OCI-LY3 (cell line): ENCODE results near the gene ABCG1.

Experiments
- EZH2phosphoT487 ChIP-seq: fragments of 200-600 bp; shearing (Covaris generic); IDR thresholded peaks from 2 replicates; pipeline ENCODE4 v1.6.1; 2018; ENCODE audit warnings: antibody characterized with exemption, mixed run types, low read depth
- TF ChIP-seq, protein P1 (sequence below): fragments of 200-600, 300-600 bp; sonication (generic); IDR thresholded peaks from 2 replicates; pipeline ENCODE4 v1.5.1; 2014; ENCODE audit warnings: antibody characterized with exemption, low read length, low read depth

DNA sequence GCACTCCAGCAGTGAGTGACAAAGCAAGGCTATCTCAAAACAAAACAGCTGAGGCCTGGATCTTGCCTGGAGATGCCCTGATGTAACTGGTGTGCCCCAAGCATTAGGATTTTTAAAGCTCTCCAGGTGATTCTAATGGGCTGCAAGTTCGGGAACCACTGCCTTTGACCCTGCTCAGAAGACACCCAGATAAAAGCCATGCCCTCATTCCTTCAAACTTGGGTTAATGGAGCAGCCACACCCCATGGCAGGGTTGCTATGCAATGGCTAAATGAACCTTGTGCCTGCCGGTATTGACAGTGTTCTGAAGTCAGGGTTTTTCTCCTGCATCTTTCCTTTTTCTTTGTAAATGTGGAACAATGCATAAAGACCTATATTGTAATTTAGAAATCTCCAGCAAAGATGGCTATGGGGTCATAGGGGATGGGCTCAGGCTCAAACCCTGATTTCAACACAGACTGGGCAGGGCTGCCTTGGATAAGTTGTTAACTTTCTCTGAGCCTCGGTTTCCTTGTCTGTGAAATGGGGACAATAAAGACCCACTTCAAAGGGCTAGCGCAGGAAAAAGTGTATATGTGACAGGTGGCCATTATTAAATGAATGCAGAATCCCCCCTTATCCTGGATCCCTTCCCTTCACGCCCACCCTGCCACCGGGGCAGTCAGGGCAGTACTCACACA is 95.8 kb downstream of the ABCG1 start:
- TF ChIP-seq, protein P1, sequence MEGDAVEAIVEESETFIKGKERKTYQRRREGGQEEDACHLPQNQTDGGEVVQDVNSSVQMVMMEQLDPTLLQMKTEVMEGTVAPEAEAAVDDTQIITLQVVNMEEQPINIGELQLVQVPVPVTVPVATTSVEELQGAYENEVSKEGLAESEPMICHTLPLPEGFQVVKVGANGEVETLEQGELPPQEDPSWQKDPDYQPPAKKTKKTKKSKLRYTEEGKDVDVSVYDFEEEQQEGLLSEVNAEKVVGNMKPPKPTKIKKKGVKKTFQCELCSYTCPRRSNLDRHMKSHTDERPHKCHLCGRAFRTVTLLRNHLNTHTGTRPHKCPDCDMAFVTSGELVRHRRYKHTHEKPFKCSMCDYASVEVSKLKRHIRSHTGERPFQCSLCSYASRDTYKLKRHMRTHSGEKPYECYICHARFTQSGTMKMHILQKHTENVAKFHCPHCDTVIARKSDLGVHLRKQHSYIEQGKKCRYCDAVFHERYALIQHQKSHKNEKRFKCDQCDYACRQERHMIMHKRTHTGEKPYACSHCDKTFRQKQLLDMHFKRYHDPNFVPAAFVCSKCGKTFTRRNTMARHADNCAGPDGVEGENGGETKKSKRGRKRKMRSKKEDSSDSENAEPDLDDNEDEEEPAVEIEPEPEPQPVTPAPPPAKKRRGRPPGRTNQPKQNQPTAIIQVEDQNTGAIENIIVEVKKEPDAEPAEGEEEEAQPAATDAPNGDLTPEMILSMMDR: no peak
- TF ChIP-seq EZH2phosphoT487: no peak
